Measurements from ENCODE around the gene LRP1. TPM values are rescaled to one million over a fixed set of nuclear protein-coding genes. Genes with fewer than 3 reads are reported as not detected.

LRP1 gene
- total and polyA plus RNA-seq, 2 experiments from 2014 or later: 26.6 to 145 TPM

MicroRNAs encoded within 50 kb of the gene (microRNA counts, 767-probe panel; counts per million panel counts)
- microRNA hsa-miR-1228-3p: not detected

Small RNA genes within 50 kb of the gene (microRNA-seq; reads per million reads assigned to microRNA genes)
- gene MIR1228: 1.3 reads per million

Small RNA genes within 50 kb of the gene (small RNA-seq; reads per million reads assigned to genes)
- 0.10 reads per million for gene MIR1228 (ENCODE audit: low replicate concordance)

Other genes starting within 250 kb of the LRP1 start
- not detected in 2 replicates for gene SDR9C7, start 194.1 kb upstream of the LRP1 start, total RNA-seq (2014; rRNA removed; shearing (Covaris generic))
- gene SDR9C7, start 194.1 kb upstream of the LRP1 start, polyA plus RNA-seq (2016; fragmentation: Nextera tagmentation; extraction: Ambion mirVana): 0.12 TPM in 1 of 2 replicates, not detected in the other
- 0.62 and 0.66 TPM in 2 replicates for gene RDH16, start 170.9 kb upstream of the LRP1 start, total RNA-seq (2014; rRNA removed; shearing (Covaris generic))
- 0.28 and 0.52 TPM in 2 replicates for gene RDH16, start 170.9 kb upstream of the LRP1 start, polyA plus RNA-seq (2016; fragmentation: Nextera tagmentation; extraction: Ambion mirVana)
- 24.1 and 26.7 TPM in 2 replicates for gene ZBTB39, start 121.9 kb upstream of the LRP1 start, total RNA-seq (2014; rRNA removed; shearing (Covaris generic))
- gene ZBTB39, start 121.9 kb upstream of the LRP1 start, polyA plus RNA-seq (2016; fragmentation: Nextera tagmentation; extraction: Ambion mirVana): 5.5 and 6.6 TPM in 2 replicates
- 11.9 and 22.0 TPM in 2 replicates for gene TAC3, start 112.0 kb upstream of the LRP1 start, total RNA-seq (2014; rRNA removed; shearing (Covaris generic))
- 35.1 and 37.5 TPM in 2 replicates for gene TAC3, start 112.0 kb upstream of the LRP1 start, polyA plus RNA-seq (2016; fragmentation: Nextera tagmentation; extraction: Ambion mirVana)
- not detected in 2 replicates for gene MYO1A, start 78.4 kb upstream of the LRP1 start, total RNA-seq (2014; rRNA removed; shearing (Covaris generic))
- not detected in 2 replicates for gene MYO1A, start 78.4 kb upstream of the LRP1 start, polyA plus RNA-seq (2016; fragmentation: Nextera tagmentation; extraction: Ambion mirVana)
- gene NEMP1, start 49.7 kb upstream of the LRP1 start, total RNA-seq (2014; rRNA removed; shearing (Covaris generic)): 35.0 and 36.3 TPM in 2 replicates
- gene NEMP1, start 49.7 kb upstream of the LRP1 start, polyA plus RNA-seq (2016; fragmentation: Nextera tagmentation; extraction: Ambion mirVana): 10.3 and 11.9 TPM in 2 replicates
- 19.8 and 20.8 TPM in 2 replicates for gene NAB2, start 39.4 kb upstream of the LRP1 start, total RNA-seq (2014; rRNA removed; shearing (Covaris generic))
- 6.5 and 6.6 TPM in 2 replicates for gene NAB2, start 39.4 kb upstream of the LRP1 start, polyA plus RNA-seq (2016; fragmentation: Nextera tagmentation; extraction: Ambion mirVana)
- gene STAT6, start 17.1 kb upstream of the LRP1 start, total RNA-seq (2014; rRNA removed; shearing (Covaris generic)): 26.3 and 28.1 TPM in 2 replicates
- 11.0 and 14.3 TPM in 2 replicates for gene STAT6, start 17.1 kb upstream of the LRP1 start, polyA plus RNA-seq (2016; fragmentation: Nextera tagmentation; extraction: Ambion mirVana)
- gene LRP1-AS, start 19.1 kb downstream of the LRP1 start, total RNA-seq (2014; rRNA removed; shearing (Covaris generic)): not detected in 2 replicates
- gene LRP1-AS, start 19.1 kb downstream of the LRP1 start, polyA plus RNA-seq (2016; fragmentation: Nextera tagmentation; extraction: Ambion mirVana): 0.86 TPM in 1 of 2 replicates, not detected in the other
- 1.5 and 4.5 TPM in 2 replicates for gene NXPH4, start 88.3 kb downstream of the LRP1 start, total RNA-seq (2014; rRNA removed; shearing (Covaris generic))
- gene NXPH4, start 88.3 kb downstream of the LRP1 start, polyA plus RNA-seq (2016; fragmentation: Nextera tagmentation; extraction: Ambion mirVana): 0.89 and 1.1 TPM in 2 replicates
- gene SHMT2, start 101.2 kb downstream of the LRP1 start, total RNA-seq (2014; rRNA removed; shearing (Covaris generic)): 363 and 387 TPM in 2 replicates
- gene SHMT2, start 101.2 kb downstream of the LRP1 start, polyA plus RNA-seq (2016; fragmentation: Nextera tagmentation; extraction: Ambion mirVana): 125 and 131 TPM in 2 replicates
- 1.2 and 3.0 TPM in 2 replicates for gene STAC3, start 122.7 kb downstream of the LRP1 start, total RNA-seq (2014; rRNA removed; shearing (Covaris generic))
- gene STAC3, start 122.7 kb downstream of the LRP1 start, polyA plus RNA-seq (2016; fragmentation: Nextera tagmentation; extraction: Ambion mirVana): 0.48 and 0.59 TPM in 2 replicates